Liver (tissue), 9 donors: ENCODE measurements around the gene RASSF8. TPM values are rescaled to one million over a fixed set of nuclear protein-coding genes. Genes with fewer than 3 reads are reported as not detected.

Experiments
- DNase-seq: peaks from one replicate; pipeline ENCODE4 v3.0.0-alpha.2; 2017; ENCODE audit warnings: low spot score
- H3K27ac ChIP-seq, 2 donors: one replicate each; pipeline ENCODE4 v1.7.0; 2013; ENCODE audit warnings: inconsistent platforms in 2 of 2, low read length in 2 of 2, control low read depth in 1 of 2, low read depth in 1 of 2, mild to moderate bottlenecking in 1 of 2
- H3K27me3 ChIP-seq, 4 donors: one replicate each; pipeline versions ENCODE4 v1.6.1 to v1.7.0; 2013; ENCODE audit warnings: low read length in 3 of 4, inconsistent platforms in 1 of 4, mild to moderate bottlenecking in 1 of 4, moderate library complexity in 1 of 4; ENCODE audit not compliant: control insufficient read depth in 4 of 4, insufficient read depth in 4 of 4
- H3K36me3 ChIP-seq, 4 donors: one replicate each; pipeline versions ENCODE4 v1.6.1 to v1.7.0; 2013; ENCODE audit warnings: low read length in 3 of 4, mild to moderate bottlenecking in 3 of 4, low read depth in 1 of 4, moderate library complexity in 1 of 4; ENCODE audit not compliant: control insufficient read depth in 4 of 4, insufficient read depth in 3 of 4
- H3K4me1 ChIP-seq, 4 donors: one replicate each; pipeline versions ENCODE4 v1.6.1 to v1.7.0; 2013; ENCODE audit warnings: low read length in 3 of 4, mild to moderate bottlenecking in 3 of 4, moderate library complexity in 1 of 4; ENCODE audit not compliant: control insufficient read depth in 4 of 4, insufficient read depth in 4 of 4
- H3K4me3 ChIP-seq, 3 donors: one replicate each; pipeline versions ENCODE4 v1.6.1 to v1.7.0; 2013; ENCODE audit warnings: low read length in 3 of 3, control low read depth in 1 of 3, low read depth in 1 of 3, mild to moderate bottlenecking in 1 of 3
- H3K9ac ChIP-seq, 2 donors: one replicate each; pipeline ENCODE4 v1.7.0; 2013; ENCODE audit warnings: low read length in 2 of 2, mild to moderate bottlenecking in 2 of 2, moderate library complexity in 2 of 2, control low read depth in 1 of 2, low read depth in 1 of 2
- H3K9me3 ChIP-seq, 4 donors: one replicate each; pipeline versions ENCODE4 v1.6.1 to v1.7.0; 2013; ENCODE audit warnings: low read length in 3 of 4; ENCODE audit not compliant: control insufficient read depth in 4 of 4
- EGR1 ChIP-seq, 2 donors: IDR thresholded peaks; 2 replicates each; pipeline ENCODE4 v1.6.1; 2016 to 2018; ENCODE audit warnings: antibody characterized with exemption in 2 of 2, low read depth in 2 of 2
- FOXA1 ChIP-seq: IDR thresholded peaks from 2 replicates; pipeline ENCODE4 v1.6.1; 2016; ENCODE audit warnings: antibody characterized with exemption
- FOXA2 ChIP-seq: IDR thresholded peaks from 2 replicates; pipeline ENCODE4 v1.6.1; 2016; ENCODE audit warnings: antibody characterized with exemption
- GABPA ChIP-seq, 2 donors: IDR thresholded peaks in 1 of 2; conservative IDR thresholded peaks in 1 of 2; 2 replicates each; pipeline ENCODE4 v1.6.1; 2016; ENCODE audit warnings: antibody characterized with exemption in 2 of 2, mild to moderate bottlenecking in 1 of 2, moderate library complexity in 1 of 2
- HNF4A ChIP-seq, 2 donors: conservative IDR thresholded peaks; 2 replicates each; pipeline ENCODE4 v1.6.1; 2016; ENCODE audit warnings: antibody characterized with exemption in 2 of 2, mild to moderate bottlenecking in 2 of 2
- HNF4G ChIP-seq: IDR thresholded peaks from 2 replicates; pipeline ENCODE4 v1.6.1; 2016; ENCODE audit warnings: antibody characterized with exemption
- JUND ChIP-seq, 2 donors: IDR thresholded peaks; 2 replicates each; pipeline ENCODE4 v1.6.1; 2016; ENCODE audit warnings: antibody characterized with exemption in 2 of 2
- NR2F2 ChIP-seq: IDR thresholded peaks from 2 replicates; pipeline ENCODE4 v1.6.1; 2016; ENCODE audit warnings: antibody characterized with exemption
- RAD21 ChIP-seq, 2 donors: IDR thresholded peaks; 2 replicates each; pipeline ENCODE4 v1.6.1; 2016; ENCODE audit warnings: antibody characterized with exemption in 2 of 2, mild to moderate bottlenecking in 2 of 2
- RXRA ChIP-seq, 2 donors: IDR thresholded peaks; 2 replicates each; pipeline ENCODE4 v1.6.1; 2017 to 2018; ENCODE audit warnings: antibody characterized with exemption in 2 of 2, mild to moderate bottlenecking in 1 of 2
- SP1 ChIP-seq: IDR thresholded peaks from 2 replicates; pipeline ENCODE4 v1.6.1; 2018; ENCODE audit warnings: antibody characterized with exemption, mild to moderate bottlenecking
- TAF1 ChIP-seq: conservative IDR thresholded peaks from 2 replicates; pipeline ENCODE4 v1.6.1; 2016; ENCODE audit warnings: antibody characterized with exemption, mild to moderate bottlenecking
- YY1 ChIP-seq: IDR thresholded peaks from 2 replicates; pipeline ENCODE4 v1.6.1; 2016; ENCODE audit warnings: antibody characterized with exemption, mild to moderate bottlenecking
- WGBS: extraction: QIAGEN DNeasy Blood & Tissue Kit; methylation state at CpG from one replicate; pipeline ENCODE4 v1.1.7; 2013; 5-methylcytosine and 5-hydroxymethylcytosine counted together
- polyA plus RNA-seq, 2 donors: library from polyadenylated mRNA; stranded (reverse) in 1 of 2; unstranded in 1 of 2; fragments of 200-250 nt in 1 of 2; fragments of >200 nt in 1 of 2; fragmentation: Nextera tagmentation in 1 of 2; extraction: Ambion mirVana in 1 of 2; gene quantifications; one replicate each; pipeline versions ENCODE4 v1.2.1 to v1.2.3, GENCODE V29; 2013 to 2015
- total RNA-seq, 2 donors: library from RNA; depleted of rRNA; stranded (reverse); fragments of >200 nt; gene quantifications; one replicate each; pipeline ENCODE4 v1.2.3, GENCODE V29; 2014
- TF ChIP-seq, protein P1 (sequence below): fragments of 150-350 bp; IDR thresholded peaks from 2 replicates; pipeline ENCODE4 v1.5.1; 2017; ENCODE audit warnings: improper control_type of control experiment, low read depth, low read length; ENCODE audit not compliant: missing input control
- TF ChIP-seq, protein P2 (sequence below): IDR thresholded peaks from 2 replicates; pipeline ENCODE4 v1.6.1; 2016; ENCODE audit warnings: antibody characterized with exemption
- TF ChIP-seq, protein P3 (sequence below): IDR thresholded peaks from 2 replicates; pipeline ENCODE4 v1.6.1; 2016; ENCODE audit warnings: antibody characterized with exemption
- TF ChIP-seq, protein P4 (sequence below): IDR thresholded peaks from 2 replicates; pipeline ENCODE4 v1.6.1; 2016; ENCODE audit warnings: antibody characterized with exemption
- TF ChIP-seq, protein P5 (sequence below): IDR thresholded peaks from 2 replicates; pipeline ENCODE4 v1.6.1; 2016; ENCODE audit warnings: antibody characterized with exemption, mild to moderate bottlenecking
- donor health status: healthy.
- donor health status: healthy.
- donor health status: healthy.
- donor health status: healthy.
- donor health status: healthy.

The RASSF8 gene
- total and polyA plus RNA-seq, 4 donors, result 1.7 to 9.4 (median 3.3) TPM

DNA sequence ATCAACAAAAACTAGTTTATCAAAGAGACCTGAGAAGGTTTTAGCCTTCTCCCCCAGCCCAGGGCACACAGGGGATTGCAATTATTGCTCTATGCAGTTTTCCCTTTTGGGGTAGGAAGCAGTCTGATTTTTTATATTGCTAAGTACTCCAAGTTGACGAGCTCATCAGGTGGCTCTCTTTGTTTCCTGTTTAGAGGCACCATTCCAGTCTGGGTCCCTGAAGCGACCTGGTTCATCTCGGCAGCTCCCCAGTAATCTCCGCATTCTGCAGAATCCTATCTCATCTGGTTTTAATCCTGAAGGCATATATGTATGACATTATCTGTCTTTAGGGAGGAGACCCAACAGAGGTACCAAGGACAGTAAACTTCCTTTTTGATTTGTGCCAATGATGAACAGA, 110.0 kb downstream of the RASSF8 start:
- Histone ChIP-seq H3K9me3 (no peaks in the 10 kb centered on the region), H3K9ac (no peak overlapping the region), H3K27me3 (no peaks in the 10 kb centered on the region), H3K36me3 (peaks cover 0 to 1% (median 0%) of the 10 kb centered on the region in 4 donors), H3K27ac (no peak overlapping the region), H3K4me1 (no peaks in the 10 kb centered on the region), H3K4me3 (no peak overlapping the region)
- no peak for DNase-seq
- 97% methylated on average over 4 of the region's 4 CpGs for WGBS
- TF ChIP-seq, protein P1, sequence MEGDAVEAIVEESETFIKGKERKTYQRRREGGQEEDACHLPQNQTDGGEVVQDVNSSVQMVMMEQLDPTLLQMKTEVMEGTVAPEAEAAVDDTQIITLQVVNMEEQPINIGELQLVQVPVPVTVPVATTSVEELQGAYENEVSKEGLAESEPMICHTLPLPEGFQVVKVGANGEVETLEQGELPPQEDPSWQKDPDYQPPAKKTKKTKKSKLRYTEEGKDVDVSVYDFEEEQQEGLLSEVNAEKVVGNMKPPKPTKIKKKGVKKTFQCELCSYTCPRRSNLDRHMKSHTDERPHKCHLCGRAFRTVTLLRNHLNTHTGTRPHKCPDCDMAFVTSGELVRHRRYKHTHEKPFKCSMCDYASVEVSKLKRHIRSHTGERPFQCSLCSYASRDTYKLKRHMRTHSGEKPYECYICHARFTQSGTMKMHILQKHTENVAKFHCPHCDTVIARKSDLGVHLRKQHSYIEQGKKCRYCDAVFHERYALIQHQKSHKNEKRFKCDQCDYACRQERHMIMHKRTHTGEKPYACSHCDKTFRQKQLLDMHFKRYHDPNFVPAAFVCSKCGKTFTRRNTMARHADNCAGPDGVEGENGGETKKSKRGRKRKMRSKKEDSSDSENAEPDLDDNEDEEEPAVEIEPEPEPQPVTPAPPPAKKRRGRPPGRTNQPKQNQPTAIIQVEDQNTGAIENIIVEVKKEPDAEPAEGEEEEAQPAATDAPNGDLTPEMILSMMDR, result no peak

DNA sequence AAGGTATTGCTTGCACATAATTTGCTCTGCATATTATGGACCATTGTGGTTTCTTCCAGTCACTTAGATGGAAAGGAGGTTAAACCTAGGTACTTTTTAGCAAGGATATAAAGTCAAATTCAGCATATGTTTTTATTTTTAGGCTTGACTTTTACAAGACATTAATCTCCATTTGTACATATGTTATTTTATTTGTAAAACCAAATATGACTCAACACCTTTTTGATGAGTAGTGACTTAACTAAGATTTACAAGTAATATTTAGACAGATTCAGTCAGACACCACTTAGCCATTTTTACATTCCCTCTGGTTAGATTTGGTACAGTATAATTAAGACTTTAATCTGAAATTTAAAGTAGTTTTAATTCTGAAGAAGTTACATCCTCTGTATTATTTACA, 111.3 kb downstream of the RASSF8 start:
- H3K27me3 ChIP-seq, result no peaks in the 10 kb centered on the region
- H3K4me3 ChIP-seq, result no peak overlapping the region
- peaks cover 0 to 1% (median 0%) of the 10 kb centered on the region in 4 donors for H3K36me3 ChIP-seq
- no peaks in the 10 kb centered on the region for H3K4me1 ChIP-seq
- no peak overlapping the region for H3K9ac ChIP-seq
- no peaks in the 10 kb centered on the region for H3K9me3 ChIP-seq
- DNase-seq, result no peak
- no peak overlapping the region for H3K27ac ChIP-seq
- no peak for TF ChIP-seq FOXA1

DNA sequence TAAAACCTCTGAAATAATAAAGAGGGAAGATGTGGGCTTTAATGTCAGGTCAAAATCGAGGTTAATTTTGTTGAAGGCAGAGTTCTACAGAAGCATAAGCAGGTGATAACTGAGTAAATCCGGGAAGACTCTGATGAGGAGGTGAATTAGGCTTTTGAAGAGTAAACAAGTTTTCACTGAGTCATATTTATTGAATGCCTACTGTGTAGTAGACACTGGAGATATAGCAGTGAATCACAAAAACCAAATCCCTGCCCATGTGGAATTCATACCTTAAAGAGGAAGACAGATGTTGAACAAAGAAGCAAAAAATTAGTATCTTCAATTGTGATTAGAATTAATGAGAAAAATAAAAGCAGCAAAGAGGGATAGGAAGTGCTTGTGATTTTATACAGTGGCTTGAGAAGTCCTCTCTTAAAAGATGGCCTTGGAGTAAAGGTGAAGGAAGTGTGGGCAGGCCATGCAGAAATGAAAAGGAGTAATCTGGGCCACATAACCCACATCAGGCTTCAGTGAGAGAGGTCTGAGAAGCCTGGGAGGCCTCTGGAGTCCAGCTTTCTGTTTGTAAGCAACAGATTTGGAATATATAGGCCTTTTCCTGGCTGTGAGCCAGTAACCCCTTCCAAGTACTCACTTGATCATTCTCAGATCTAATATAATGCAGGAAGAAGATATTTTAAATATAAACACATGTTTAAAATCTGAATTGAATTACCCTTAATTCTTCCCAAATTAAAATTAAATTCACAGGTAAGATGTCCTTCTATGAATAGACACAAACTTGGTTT, 119.6 kb downstream of the RASSF8 start:
- Histone ChIP-seq H3K27ac (no peak overlapping the region), H3K9me3 (no peaks in the 10 kb centered on the region), H3K4me1 (no peaks in the 10 kb centered on the region), H3K4me3 (no peak overlapping the region), H3K9ac (no peak overlapping the region), H3K36me3 (peaks cover 0 to 1% (median 0%) of the 10 kb centered on the region in 4 donors), H3K27me3 (no peaks in the 10 kb centered on the region)
- WGBS, result 92% methylated on average over 2 of the region's 2 CpGs
- TF ChIP-seq FOXA1, result no peak
- TF ChIP-seq RAD21 (IDR thresholded peaks at IDR 0.05), result no peak
- TF ChIP-seq SP1, result no peak
- no peak for TF ChIP-seq NR2F2
- TF ChIP-seq FOXA2, result no peak
- TF ChIP-seq EGR1 (IDR thresholded peaks at IDR 0.05; ENCODE audit: low read depth in 2 of 2), result no peak
- TF ChIP-seq RXRA (IDR thresholded peaks at IDR 0.05), result no peak
- no peak for TF ChIP-seq JUND (IDR thresholded peaks at IDR 0.05)
- TF ChIP-seq HNF4G, result no peak
- TF ChIP-seq, protein P2, sequence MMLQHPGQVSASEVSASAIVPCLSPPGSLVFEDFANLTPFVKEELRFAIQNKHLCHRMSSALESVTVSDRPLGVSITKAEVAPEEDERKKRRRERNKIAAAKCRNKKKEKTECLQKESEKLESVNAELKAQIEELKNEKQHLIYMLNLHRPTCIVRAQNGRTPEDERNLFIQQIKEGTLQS, result no peak
- TF ChIP-seq, protein P3, sequence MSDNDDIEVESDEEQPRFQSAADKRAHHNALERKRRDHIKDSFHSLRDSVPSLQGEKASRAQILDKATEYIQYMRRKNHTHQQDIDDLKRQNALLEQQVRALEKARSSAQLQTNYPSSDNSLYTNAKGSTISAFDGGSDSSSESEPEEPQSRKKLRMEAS, result no peak
- TF ChIP-seq HNF4A (conservative IDR thresholded peaks at IDR 0.05), result no peak
- TF ChIP-seq GABPA (IDR thresholded peaks at IDR 0.05 in 1 of 2, conservative IDR thresholded peaks at IDR 0.05 in 1 of 2), result no peak
- no peak for TF ChIP-seq YY1
- TF ChIP-seq, protein P4, sequence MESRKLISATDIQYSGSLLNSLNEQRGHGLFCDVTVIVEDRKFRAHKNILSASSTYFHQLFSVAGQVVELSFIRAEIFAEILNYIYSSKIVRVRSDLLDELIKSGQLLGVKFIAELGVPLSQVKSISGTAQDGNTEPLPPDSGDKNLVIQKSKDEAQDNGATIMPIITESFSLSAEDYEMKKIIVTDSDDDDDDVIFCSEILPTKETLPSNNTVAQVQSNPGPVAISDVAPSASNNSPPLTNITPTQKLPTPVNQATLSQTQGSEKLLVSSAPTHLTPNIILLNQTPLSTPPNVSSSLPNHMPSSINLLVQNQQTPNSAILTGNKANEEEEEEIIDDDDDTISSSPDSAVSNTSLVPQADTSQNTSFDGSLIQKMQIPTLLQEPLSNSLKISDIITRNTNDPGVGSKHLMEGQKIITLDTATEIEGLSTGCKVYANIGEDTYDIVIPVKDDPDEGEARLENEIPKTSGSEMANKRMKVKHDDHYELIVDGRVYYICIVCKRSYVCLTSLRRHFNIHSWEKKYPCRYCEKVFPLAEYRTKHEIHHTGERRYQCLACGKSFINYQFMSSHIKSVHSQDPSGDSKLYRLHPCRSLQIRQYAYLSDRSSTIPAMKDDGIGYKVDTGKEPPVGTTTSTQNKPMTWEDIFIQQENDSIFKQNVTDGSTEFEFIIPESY, result no peak
- TF ChIP-seq TAF1, result no peak
- TF ChIP-seq, protein P5, sequence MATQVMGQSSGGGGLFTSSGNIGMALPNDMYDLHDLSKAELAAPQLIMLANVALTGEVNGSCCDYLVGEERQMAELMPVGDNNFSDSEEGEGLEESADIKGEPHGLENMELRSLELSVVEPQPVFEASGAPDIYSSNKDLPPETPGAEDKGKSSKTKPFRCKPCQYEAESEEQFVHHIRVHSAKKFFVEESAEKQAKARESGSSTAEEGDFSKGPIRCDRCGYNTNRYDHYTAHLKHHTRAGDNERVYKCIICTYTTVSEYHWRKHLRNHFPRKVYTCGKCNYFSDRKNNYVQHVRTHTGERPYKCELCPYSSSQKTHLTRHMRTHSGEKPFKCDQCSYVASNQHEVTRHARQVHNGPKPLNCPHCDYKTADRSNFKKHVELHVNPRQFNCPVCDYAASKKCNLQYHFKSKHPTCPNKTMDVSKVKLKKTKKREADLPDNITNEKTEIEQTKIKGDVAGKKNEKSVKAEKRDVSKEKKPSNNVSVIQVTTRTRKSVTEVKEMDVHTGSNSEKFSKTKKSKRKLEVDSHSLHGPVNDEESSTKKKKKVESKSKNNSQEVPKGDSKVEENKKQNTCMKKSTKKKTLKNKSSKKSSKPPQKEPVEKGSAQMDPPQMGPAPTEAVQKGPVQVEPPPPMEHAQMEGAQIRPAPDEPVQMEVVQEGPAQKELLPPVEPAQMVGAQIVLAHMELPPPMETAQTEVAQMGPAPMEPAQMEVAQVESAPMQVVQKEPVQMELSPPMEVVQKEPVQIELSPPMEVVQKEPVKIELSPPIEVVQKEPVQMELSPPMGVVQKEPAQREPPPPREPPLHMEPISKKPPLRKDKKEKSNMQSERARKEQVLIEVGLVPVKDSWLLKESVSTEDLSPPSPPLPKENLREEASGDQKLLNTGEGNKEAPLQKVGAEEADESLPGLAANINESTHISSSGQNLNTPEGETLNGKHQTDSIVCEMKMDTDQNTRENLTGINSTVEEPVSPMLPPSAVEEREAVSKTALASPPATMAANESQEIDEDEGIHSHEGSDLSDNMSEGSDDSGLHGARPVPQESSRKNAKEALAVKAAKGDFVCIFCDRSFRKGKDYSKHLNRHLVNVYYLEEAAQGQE, result no peak
- TF ChIP-seq, protein P1, result no peak
- no peak for DNase-seq
